Measurements from ENCODE around the gene DPCD. TPM values are rescaled to one million over a fixed set of nuclear protein-coding genes. Genes with fewer than 3 reads are reported as not detected.

The DPCD gene
- total and polyA plus RNA-seq, 10 of the 15 experiments (the other 5 are each of a cell fraction or from before 2014, with no cell fraction given) = 9.7 to 50.9 (median 26.3) TPM

GRCh38 chr10:101578192-101578591 is 9.9 kb upstream of the DPCD start (continued):
- TF ChIP-seq NFYB (IDR thresholded peaks at IDR 0.05; ENCODE audit: insufficient read depth, low read depth, low read length) (no peak), ASH2L (IDR thresholded peaks at IDR 0.05; ENCODE audit: borderline replicate concordance, low read depth) (no peak)

- POLR2A ChIA-PET = no interaction called here
- Histone ChIP-seq H3K4me3 (no peak overlapping the region), H2AFZ (ENCODE audit: control insufficient read depth, low read depth, low read length) (no peak overlapping the region), H4K20me1 (ENCODE audit: control insufficient read depth, insufficient read depth) (no peaks in the 10 kb centered on the region), H3K36me3 (ENCODE audit: control insufficient read depth in 2 of 2, insufficient read depth in 2 of 2, low read length in 1 of 2) (peaks cover 2% of the 10 kb centered on the region in 2 experiments; a peak in 3 of 4 replicates), H3K4me1 (ENCODE audit: control insufficient read depth, insufficient read depth, low read length) (no peaks in the 10 kb centered on the region), H3K9me3 (replicated peaks; ENCODE audit: control insufficient read depth, insufficient read depth, low read length) (no peaks in the 10 kb centered on the region), H3K4me2 (ENCODE audit: control insufficient read depth, insufficient read depth) (no peak overlapping the region), H3K27me3 (replicated peaks in 1 of 2; ENCODE audit: control insufficient read depth in 2 of 2, insufficient read depth in 2 of 2, low read length in 1 of 2) (no peaks in the 10 kb centered on the region), H3K27ac (ENCODE audit: control insufficient read depth, insufficient read depth) (no peak overlapping the region), H3K9ac (ENCODE audit: control insufficient read depth, insufficient read depth, low read length) (no peak overlapping the region), H3K79me2 (ENCODE audit: control insufficient read depth, insufficient read depth, low read length) (no peaks in the 10 kb centered on the region)
- 85% methylated on average over 13 of the region's 13 CpGs for WGBS (ENCODE audit: insufficient coverage, insufficient replicate concordance, low lambda C conversion rate, missing lambda C conversion rate)
- SMC1A ChIA-PET (ENCODE audit: uncharacterized antibody, unreplicated experiment) = interaction anchor here (0.8 kb wide), 1 partner anchor 8 kb away, joined by 3 read pairs; no protein-coding TSS in a partner anchor
- RAD21 ChIA-PET (ENCODE audit: unreplicated experiment) = no interaction called here
- ATAC-seq (no peak), DNase-seq (ENCODE audit: low read depth, low spot score) (no peak), FAIRE-seq (no peak)
- TF ChIP-seq ZBED1 (IDR thresholded peaks at IDR 0.05; ENCODE audit: borderline replicate concordance) = no peak
- no peak for TF ChIP-seq IRF4 (IDR thresholded peaks at IDR 0.05; ENCODE audit: low read depth, low read length)
- no peak for TF ChIP-seq MYB (IDR thresholded peaks at IDR 0.05; ENCODE audit: borderline replicate concordance, low read depth, low read length)
- TF ChIP-seq POU2F2 (IDR thresholded peaks at IDR 0.05; ENCODE audit: borderline replicate concordance, low read depth, low read length) = no peak
- 0 out of 2 replicates have a peak, but pooled peaks have one; percentile 14 for TF ChIP-seq POLR2A (IDR thresholded peaks at IDR 0.05; ENCODE audit: low read depth, low read length)
- intact Hi-C loops (cut with micrococcal nuclease; ENCODE audit: unreplicated experiment) = no loop called here
- CTCF ChIA-PET = interaction anchor here (1.1 kb wide), 1 partner anchor 43 kb away, joined by 3 read pairs; no protein-coding TSS in a partner anchor
- no TSS peak for BruUV-seq (replicated peaks)
- in situ Hi-C loops (cut with MboI) = no loop called here
Measured at GRCh38 chr10:101578803-101579515, 9.2 kb upstream of the DPCD start.

Data from GM12878 (cell line).